PFSK-1 (cell line): ENCODE data around the gene PIK3AP1.

ENCODE experiments used
- FOXP2 ChIP-seq: optimal IDR thresholded peaks from 2 replicates; pipeline ENCODE3; 2011; ENCODE audit warnings: borderline replicate concordance, control low read depth, inconsistent platforms; ENCODE audit not compliant: insufficient read depth; ENCODE audit errors: extremely low read length, extremely low read depth
- POLR2AphosphoS5 ChIP-seq: IDR thresholded peaks from 2 replicates; pipeline ENCODE4 v1.6.1; 2012; ENCODE audit warnings: low read depth, mild to moderate bottlenecking, control low read depth, low read length, moderate library complexity
- REST ChIP-seq, 2 experiments: IDR thresholded peaks; 2 replicates each; pipeline versions ENCODE4 v1.6.1 to v1.8.0; 2011 to 2012; ENCODE audit warnings: low read depth in 2 of 2, low read length in 2 of 2, control low read depth in 1 of 2, inconsistent platforms in 1 of 2, mild to moderate bottlenecking in 1 of 2, moderate library complexity in 1 of 2; ENCODE audit not compliant: insufficient read depth in 1 of 2
- SIN3A ChIP-seq: IDR thresholded peaks from 2 replicates; pipeline ENCODE4 v1.6.1; 2012; ENCODE audit warnings: mild to moderate bottlenecking, low read length, moderate library complexity, borderline replicate concordance; ENCODE audit not compliant: insufficient read depth
- TAF1 ChIP-seq: IDR thresholded peaks from 2 replicates; pipeline ENCODE4 v1.6.1; 2012; ENCODE audit warnings: low read length, control low read depth, borderline replicate concordance; ENCODE audit not compliant: insufficient read depth

The PIK3AP1 gene

GRCh38 chr10:96687317-96688012 lies 32.8 kb downstream of the PIK3AP1 start:
- TF ChIP-seq REST (IDR thresholded peaks at IDR 0.05; ENCODE audit: insufficient read depth in 1 of 2, low read depth in 2 of 2, low read length in 2 of 2) (no peak), FOXP2 (peak; percentile 17)

DNA sequence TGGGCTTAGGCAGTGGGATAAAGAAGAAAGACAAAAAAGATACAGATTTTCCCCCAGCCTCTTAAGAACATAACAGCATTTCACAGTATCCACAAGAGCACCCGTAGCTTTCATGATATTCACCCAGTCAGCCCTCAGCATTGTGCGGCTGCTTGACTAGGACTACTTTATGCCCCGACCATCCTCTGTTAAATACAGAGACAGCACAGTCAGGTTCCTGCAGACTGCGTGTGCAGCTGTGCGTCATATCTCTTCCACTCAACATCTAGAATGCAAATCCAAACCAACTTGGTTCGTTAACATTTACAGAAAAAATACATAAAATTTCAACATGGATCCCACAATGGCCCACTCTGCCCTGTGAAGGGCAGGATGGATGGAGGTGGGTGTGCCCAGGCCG lies 33.8 kb downstream of the PIK3AP1 start:
- TF ChIP-seq REST (IDR thresholded peaks at IDR 0.05; ENCODE audit: insufficient read depth in 1 of 2, low read depth in 2 of 2, low read length in 2 of 2), result no peak
- no peak for TF ChIP-seq TAF1
- TF ChIP-seq FOXP2, result no peak
- TF ChIP-seq SIN3A, result no peak
- TF ChIP-seq POLR2AphosphoS5, result no peak

DNA sequence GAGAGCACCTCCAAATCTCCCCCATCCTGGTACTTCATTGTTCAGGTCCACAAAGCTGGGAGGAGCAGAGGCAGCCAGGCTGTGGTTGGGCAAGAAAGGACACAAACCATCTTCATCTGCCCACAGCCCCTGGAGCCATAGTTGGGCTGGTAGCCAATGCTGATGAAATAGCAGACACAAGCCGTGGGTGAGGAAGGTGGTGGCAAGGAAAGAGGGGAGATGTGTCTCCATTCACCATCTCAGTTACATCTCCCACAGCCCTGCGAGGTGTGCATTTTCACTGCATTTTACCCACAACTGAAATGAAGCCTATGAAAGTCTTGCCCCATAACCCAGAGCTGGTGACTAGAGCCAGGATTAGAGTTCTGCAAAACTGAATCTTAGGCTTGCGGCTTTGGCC lies 35.0 kb downstream of the PIK3AP1 start:
- TF ChIP-seq POLR2AphosphoS5 (no peak), REST (IDR thresholded peaks at IDR 0.05; ENCODE audit: insufficient read depth in 1 of 2, low read depth in 2 of 2, low read length in 2 of 2) (no peak), TAF1 (no peak), SIN3A (no peak), FOXP2 (no peak)

- no peak for TF ChIP-seq SIN3A
- no peak for TF ChIP-seq REST (IDR thresholded peaks at IDR 0.05; ENCODE audit: insufficient read depth in 1 of 2, low read depth in 2 of 2, low read length in 2 of 2)
- TF ChIP-seq FOXP2, result no peak
- no peak for TF ChIP-seq POLR2AphosphoS5
- no peak for TF ChIP-seq TAF1
These were observed 35.5 kb downstream of the PIK3AP1 start for GRCh38 chr10:96684826-96685225.

DNA sequence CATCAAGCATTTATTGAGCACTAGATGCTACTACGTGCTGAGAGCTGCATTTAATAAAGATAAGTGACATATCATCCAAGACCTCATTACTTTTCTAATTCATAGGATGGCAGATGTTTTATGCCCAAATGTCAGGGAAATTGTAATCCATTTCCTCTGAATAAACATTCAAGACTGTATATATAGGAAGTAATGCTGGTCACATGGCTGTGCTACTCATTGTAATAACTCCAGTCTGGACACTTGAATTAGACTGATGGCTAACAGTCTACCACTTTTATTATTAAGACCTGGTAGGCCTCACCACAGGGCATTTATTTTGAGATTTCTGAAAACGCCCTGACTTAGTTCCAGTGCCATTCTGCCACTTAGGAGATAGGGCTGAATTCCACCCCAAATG lies 36.6 kb downstream of the PIK3AP1 start:
- TF ChIP-seq REST (IDR thresholded peaks at IDR 0.05; ENCODE audit: insufficient read depth in 1 of 2, low read depth in 2 of 2, low read length in 2 of 2) (no peak), SIN3A (no peak), FOXP2 (no peak), POLR2AphosphoS5 (no peak), TAF1 (no peak)
